ENCODE data around the gene HNRNPH3.
"Not testable (repeated sequence)": the region's sequence is repeated elsewhere in the genome, so short reads cannot be mapped to it uniquely, and the experiment has no call there.

HNRNPH3 gene

GRCh38 chr10:68331455-68332258 is at the start of gene HNRNPH3:
HNRNPH3 (plus strand) TSS chr10:68332064; CDS start chr10:68337222, 5,158 bp downstream.
- DNase-seq (ENCODE audit: low read depth): peak; percentile 91

GRCh38 chr10:68284062-68285001 is 47.5 kb upstream of the HNRNPH3 start:
- DNase-seq (ENCODE audit: low read depth): no peak

GRCh38 chr10:68288717-68289116 is 43.1 kb upstream of the HNRNPH3 start:
- no peak for DNase-seq (ENCODE audit: low read depth)

- DNase-seq (ENCODE audit: low read depth): no peak
Observed at GRCh38 chr10:68290736-68291135, 41.1 kb upstream of the HNRNPH3 start.

- no peak for DNase-seq (ENCODE audit: low read depth)
Observed at GRCh38 chr10:68296843-68297663, 34.8 kb upstream of the HNRNPH3 start.

- DNase-seq (ENCODE audit: low read depth): no peak
Observed at GRCh38 chr10:68301301-68301700, 30.6 kb upstream of the HNRNPH3 start.

GRCh38 chr10:68301790-68302502 is 29.9 kb upstream of the HNRNPH3 start:
- DNase-seq (ENCODE audit: low read depth): peak; percentile 54

- no peak for DNase-seq (ENCODE audit: low read depth)
Observed at GRCh38 chr10:68302503-68302823, 29.4 kb upstream of the HNRNPH3 start.

GRCh38 chr10:68302871-68303270 is 29.0 kb upstream of the HNRNPH3 start:
- no peak for DNase-seq (ENCODE audit: low read depth)

GRCh38 chr10:68303849-68304412 is 27.9 kb upstream of the HNRNPH3 start:
- DNase-seq (ENCODE audit: low read depth): no peak

GRCh38 chr10:68305854-68306253 is 26.0 kb upstream of the HNRNPH3 start:
- no peak for DNase-seq (ENCODE audit: low read depth)

- DNase-seq (ENCODE audit: low read depth): no peak
Observed at GRCh38 chr10:68310531-68310930, 21.3 kb upstream of the HNRNPH3 start.

GRCh38 chr10:68314930-68315329 is 16.9 kb upstream of the HNRNPH3 start:
- not testable (repeated sequence) for DNase-seq (ENCODE audit: low read depth)

GRCh38 chr10:68315582-68315981 is 16.3 kb upstream of the HNRNPH3 start:
- DNase-seq (ENCODE audit: low read depth): no peak

GRCh38 chr10:68318331-68319059 is 13.4 kb upstream of the HNRNPH3 start:
- no peak for DNase-seq (ENCODE audit: low read depth)

- DNase-seq (ENCODE audit: low read depth): not testable (repeated sequence)
Observed at GRCh38 chr10:68324396-68324795, 7.5 kb upstream of the HNRNPH3 start.

- peak; percentile 74 for DNase-seq (ENCODE audit: low read depth)
Observed at GRCh38 chr10:68327889-68328786, 3.7 kb upstream of the HNRNPH3 start.

- no peak for DNase-seq (ENCODE audit: low read depth)
Observed at GRCh38 chr10:68329506-68329861, 2.4 kb upstream of the HNRNPH3 start.

GRCh38 chr10:68330852-68331454 is 911 bp upstream of the HNRNPH3 start:
- no peak for DNase-seq (ENCODE audit: low read depth)

All from stromal cell of bone marrow (primary cell).